Stimulated activated CD8-positive, alpha-beta memory T cell treated with anti-CD3 and anti-CD28 coated beads, Interleukin-2, amount 100 ng/mL, for 1 hour (primary cell): ENCODE data around the gene ABCG1.

ENCODE experiments used
- DNase-seq, 2 donors: peaks; one replicate each; pipeline ENCODE4 v3.0.0-alpha.2; 2020; ENCODE audit warnings: low read depth in 2 of 2

ABCG1 gene

DNA sequence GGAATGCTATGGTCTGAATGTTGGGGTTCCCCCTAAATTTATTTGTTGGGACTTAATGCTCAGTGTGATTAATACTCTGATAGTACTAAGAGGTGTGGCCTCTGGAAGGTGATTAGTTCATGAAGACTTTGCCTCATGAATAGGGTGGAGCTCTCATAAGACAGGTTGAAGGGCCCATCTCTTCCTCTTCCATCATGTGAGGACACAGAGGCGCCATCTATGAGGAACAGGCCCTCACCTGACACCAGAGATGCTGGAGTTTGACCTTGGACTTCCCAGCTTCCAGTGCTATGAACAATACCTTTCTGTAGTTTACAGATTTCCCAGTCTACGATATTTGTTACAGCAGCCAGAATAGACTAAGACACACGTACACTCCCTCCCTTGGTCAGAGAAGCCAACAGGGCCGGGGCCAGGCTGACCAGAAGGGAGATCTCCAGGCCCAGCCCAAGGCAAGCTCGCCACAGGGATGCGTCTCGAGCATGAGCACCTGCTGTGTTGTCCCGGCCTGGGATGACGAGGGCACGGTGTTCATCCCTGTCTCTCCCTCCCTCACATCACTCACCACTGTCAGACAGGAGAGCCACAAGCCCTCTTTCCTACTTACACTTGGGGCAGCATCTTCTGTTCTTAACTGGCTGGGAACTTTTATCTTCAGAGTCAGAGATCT lies 4.7 kb upstream of the ABCG1 start:
- no peak for DNase-seq

DNA sequence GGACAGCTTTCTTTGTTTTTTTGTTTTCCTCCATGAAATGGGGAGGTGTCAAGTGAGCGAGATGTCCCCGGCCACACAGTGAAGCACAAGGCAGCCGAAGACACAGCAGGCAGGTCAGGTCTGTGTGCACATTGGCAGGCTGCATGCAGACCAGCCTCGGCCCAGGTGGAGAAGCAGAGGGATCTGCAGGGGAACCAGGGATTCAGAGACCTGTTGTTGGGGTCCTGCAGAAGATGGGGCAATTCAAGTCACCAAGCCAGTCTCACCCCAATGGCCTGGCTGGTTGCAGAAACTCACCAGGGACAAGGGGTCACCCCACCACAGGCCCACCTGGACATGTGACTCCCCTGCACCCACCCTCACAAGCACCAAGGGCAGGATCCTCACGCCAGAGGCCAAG lies 4.0 kb upstream of the ABCG1 start:
- DNase-seq: no peak

DNA sequence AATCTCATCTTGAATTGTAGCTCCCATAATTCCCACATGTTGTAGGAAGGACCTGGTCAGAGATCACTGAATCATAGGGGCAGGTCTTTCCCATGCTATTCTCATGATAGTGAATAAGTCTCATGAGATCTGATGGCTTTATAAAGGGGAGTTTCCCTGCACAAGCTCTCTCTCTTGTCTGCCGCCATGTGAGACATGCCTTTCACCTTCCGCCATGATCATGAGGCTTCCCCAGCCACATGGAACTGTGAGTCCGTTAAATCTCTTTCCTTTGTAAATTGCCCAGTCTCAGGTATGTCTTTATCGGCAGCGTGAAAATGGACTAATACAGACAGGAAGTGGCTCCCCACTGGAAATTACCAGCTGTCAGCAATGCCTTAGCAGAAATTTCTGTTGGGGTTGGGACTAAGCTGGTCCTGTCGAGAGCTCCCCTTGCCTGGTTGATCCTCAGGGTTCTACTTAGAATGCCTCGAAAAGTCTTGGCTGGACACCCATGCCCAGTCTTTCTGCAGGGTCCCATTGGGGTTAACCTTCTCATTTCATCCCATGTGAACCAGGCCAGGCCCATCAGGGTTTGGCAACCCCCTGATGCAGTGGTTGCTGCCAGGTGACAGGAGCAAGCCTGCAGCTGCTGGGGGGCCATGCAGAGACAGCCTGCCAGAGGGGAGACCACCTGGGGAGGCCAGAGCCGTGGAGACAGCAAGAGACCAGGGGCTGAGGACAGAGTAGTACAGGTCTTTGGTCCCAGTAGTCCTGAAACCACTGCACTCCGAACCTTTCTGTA lies 2.8 kb upstream of the ABCG1 start:
- no peak for DNase-seq

DNA sequence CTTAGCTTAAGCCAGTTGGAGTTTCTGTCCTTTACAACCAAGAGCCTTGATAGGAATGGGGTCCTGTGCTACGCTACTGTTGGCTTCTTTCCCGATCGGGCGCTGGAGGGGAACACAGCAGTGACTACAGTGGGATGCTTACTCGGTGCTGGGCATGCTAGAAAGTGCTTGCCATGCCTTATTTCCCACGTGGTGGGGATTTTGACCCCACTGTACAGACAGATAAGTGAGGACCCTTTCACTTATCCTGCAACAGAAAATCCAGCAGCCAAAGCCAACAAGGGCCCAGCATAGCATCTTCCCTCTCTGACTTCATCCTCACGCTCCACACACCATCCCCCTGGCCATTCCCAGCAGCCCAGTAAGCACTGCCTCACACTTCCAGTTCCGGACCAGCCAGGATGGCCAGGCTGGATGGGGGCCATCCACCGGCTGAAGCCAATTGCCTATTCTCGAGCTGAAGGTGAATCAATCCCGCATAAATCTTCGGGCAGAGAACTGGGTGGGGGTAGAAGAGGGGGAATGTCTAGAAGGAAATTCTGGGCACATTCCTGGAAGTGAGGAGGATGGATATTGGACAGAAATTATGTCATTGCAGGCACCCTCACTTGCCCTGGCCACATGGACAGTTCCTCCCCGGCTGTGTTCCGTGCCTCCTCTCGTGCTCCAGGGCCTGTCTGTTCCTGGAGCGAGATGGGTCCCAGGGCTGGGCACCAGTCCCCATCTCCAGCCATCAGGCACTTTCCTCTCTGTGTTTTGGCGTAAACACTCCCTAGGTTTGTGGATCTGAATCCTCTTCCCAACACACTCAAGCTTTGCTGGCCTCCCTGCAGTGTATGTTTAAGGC lies 2.0 kb upstream of the ABCG1 start:
- no peak for DNase-seq

DNA sequence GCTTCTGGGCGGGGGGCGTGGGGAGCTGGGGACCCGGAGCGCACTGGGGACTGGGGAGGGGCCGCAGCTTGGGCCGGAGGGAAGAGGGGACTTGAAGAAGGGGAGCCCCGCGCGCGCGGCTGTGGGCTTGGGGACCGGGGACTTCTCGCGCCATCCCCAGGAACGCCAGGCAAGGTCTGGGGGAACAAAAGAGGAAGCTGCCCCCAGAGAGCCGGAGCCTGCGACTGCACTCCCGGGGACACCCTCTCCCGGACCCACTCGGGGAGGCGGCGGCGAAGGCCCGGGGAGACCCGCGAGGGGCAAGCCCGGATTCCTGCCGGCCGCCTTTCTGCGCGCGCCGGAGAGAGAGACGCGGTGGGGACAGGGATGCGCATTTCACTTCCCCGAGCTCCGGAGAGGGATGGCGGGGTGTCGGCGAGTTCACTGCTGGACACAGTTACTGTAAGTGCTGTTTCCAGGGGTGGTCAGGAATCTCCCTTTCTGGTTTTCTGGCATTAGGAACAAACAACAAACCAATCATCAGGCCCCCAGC lies 732 bp downstream of the ABCG1 start:
- no peak for DNase-seq

DNA sequence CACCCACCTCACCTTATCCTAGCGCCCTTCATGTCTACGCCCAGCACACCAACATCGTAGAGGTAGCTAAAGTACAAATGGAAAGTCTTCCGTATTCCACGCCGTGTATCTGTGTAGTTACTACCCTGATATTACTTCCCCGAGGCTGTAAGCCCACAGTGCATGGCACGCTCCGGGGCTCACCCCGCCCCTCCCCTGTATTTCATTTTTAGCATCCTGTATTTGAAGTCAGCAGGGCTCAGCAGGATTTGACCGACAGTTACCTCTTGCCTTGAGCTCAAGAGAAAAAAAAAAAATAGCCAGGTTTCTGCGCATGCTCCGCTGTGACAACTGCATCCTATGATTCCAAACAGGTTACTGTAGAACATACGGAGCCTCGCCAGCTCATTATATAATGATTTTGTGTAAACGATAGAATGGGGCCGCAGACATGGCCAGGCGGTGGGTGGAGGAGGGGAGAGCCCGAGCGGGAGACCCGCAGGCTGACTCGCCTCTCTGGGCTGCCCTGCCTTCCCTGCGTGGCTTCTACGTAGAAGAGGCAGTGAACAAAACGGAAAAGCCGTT lies 1.3 kb downstream of the ABCG1 start:
- DNase-seq: no peak

DNA sequence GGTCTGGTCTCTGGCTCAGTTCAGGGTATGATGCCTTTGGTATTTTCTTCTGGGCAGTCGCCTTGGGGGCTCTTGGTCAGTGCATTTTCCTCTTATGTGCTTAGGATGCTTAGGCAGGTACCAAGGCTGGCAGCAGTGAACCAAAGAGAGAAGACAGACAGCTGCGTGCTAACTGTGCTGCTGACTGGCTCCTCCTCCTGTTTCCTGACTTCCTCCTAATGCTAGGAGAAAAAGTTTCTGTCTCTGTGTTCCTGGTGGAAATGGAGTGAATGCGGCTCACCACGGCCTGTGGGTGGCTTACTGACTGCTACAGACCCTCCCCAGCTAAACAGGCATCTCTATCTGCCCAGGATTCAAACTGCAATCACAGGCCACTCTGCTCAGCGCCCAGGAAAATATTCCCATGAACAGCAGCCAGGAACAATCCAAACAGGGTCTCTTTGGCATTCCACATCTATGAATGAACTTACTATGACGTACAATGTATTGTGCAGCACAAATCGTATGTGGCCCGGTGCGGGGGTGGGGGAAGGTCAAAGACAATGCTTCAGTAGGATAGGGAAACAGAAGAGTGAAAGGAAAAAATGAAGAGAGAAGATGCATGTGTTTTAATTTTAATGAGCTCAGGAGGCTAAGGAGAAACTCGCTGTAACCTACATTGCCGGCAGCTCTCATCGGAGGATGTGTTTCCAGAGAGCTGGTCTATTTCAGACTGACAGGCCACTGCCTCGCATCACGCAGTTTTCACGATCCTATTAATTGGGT lies 2.8 kb downstream of the ABCG1 start:
- no peak for DNase-seq

DNA sequence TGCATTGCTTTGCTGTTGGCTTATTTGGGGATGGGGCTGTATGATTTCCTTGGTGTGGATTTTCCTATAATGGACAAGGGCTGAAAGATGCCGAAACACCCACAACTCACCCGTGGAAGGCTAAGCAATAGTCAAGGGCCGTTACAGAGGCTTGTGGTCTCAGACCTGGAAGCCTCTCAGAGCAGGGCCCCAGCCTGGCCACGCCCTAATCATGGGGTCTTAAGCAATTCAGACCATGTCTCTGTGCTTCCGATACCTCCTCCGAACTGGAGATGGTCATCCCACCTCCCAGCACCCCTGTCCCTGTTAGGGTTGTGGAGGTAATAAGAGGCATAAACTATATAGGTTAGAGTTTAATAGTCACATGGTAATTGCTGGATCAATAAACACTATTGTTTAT lies 3.4 kb downstream of the ABCG1 start:
- no peak for DNase-seq

DNA sequence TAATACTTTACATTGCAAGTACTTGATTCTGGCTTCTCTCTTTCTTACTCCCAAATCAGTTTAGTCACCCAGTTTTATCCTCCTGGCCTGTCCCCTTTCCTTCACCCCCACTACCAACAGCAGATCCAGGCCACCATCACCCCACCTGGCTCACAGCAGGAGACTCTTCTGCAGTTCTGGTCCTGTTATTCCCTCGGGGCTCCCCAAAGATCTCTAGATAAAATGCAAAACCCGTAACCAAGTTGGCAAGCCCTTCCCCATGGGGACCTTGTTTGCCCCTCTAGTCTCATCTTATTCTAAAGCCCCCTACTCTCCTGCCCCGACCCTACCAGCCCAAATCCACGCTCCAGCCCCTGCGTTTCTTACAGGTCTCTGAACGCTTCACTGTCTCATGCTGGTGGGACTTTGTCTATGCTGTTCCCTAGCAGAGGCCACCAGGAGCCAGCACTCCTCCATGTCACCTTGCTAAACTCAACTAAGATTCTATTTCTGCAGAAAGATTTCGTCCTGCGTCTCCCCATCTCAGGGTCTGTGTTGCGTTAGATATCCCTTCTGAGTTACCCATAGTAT lies 4.0 kb downstream of the ABCG1 start:
- DNase-seq: no peak

DNA sequence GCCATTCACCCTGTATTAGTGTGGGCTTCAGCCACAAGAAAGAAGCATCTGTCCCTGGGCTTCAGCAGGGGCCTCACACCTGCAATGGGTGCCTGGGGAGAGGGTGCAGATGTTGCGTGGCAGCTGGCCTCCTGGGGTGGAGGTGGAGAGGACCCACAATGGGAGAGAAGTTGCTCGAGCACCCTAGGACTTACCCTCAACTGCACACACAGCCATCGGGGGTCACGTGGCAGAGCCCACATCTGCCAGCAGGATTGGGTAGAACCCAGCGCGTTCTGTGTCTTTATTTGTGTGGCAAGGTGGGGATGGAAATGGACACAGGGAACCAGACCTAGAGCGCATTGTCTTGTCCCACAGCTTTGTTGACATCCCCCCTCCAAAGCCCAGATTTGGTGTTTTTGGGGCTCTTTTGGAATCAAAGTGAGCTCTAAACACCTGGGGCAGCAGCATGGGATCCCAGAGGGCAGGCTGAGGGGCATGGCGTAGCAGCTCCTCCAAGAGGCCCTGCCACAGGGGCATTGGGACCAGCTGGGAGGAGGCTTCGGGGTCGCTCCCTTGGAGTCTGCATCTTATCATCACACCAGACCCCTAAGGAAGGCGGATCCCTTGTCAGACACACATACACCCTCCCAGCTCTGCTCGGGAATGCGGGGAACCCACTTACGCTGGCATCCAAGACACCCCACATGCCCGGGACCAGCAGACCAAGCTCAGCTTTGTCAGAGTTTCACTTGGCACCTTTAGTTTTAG lies 5.1 kb downstream of the ABCG1 start:
- no peak for DNase-seq

DNA sequence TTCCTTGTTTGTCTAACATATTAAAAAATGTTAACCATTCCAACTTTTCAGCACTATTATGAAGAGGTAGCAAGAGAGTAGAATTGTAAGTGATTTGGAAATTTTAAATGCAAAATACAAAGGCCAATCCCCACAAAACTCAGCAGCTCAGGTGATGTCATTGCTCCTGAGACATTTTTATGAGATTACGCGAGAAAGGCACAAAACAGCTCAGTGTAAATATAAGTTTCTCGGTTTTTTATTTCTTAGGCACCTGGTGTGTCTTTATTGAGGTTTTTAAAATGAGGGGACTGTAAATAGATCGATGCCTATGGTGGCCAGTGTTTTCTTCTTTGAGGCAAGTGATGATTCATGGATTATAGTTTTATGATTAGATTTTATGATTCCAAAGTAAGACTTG lies 6.1 kb downstream of the ABCG1 start:
- DNase-seq: no peak

DNA sequence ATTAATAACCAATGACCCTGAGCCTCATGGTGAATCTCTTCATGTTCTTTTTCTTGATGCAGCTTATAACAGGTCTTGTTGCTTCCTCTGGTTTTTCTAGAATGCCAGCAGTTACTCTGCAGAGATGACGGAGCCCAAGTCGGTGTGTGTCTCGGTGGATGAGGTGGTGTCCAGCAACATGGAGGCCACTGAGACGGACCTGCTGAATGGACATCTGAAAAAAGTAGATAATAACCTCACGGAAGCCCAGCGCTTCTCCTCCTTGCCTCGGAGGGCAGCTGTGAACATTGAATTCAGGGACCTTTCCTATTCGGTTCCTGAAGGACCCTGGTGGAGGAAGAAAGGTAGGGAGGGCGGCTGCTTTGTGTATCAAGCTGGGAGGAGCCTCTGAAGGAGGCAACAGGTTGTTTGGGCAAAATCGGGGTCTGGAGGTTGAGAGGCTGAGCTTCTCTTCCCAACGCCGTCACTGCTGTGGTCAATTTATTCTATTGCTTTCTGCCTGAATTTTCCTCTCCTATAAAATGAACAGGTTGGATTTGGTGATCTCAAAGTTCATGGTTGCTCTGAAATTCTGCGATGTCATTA lies 6.7 kb downstream of the ABCG1 start:
- DNase-seq: no peak

DNA sequence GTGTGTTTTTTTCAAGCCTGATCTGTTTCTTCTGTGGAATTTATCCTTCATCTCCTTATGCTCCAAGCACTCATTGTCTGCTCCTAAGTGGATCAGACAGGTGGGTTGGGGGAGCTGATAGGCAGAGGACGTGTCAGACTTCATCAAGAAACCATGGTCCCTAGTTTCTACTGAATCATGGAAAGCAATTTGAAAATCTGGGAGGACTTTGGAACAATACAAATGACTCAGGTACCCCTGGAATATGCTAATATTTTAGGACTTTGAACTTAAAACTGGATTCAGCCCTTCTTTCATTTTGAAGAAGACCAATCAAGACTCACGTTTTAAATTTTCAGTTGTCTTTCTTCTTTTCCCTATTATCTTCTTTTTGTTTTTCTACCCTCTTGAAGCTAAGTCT lies 7.7 kb downstream of the ABCG1 start:
- no peak for DNase-seq

DNA sequence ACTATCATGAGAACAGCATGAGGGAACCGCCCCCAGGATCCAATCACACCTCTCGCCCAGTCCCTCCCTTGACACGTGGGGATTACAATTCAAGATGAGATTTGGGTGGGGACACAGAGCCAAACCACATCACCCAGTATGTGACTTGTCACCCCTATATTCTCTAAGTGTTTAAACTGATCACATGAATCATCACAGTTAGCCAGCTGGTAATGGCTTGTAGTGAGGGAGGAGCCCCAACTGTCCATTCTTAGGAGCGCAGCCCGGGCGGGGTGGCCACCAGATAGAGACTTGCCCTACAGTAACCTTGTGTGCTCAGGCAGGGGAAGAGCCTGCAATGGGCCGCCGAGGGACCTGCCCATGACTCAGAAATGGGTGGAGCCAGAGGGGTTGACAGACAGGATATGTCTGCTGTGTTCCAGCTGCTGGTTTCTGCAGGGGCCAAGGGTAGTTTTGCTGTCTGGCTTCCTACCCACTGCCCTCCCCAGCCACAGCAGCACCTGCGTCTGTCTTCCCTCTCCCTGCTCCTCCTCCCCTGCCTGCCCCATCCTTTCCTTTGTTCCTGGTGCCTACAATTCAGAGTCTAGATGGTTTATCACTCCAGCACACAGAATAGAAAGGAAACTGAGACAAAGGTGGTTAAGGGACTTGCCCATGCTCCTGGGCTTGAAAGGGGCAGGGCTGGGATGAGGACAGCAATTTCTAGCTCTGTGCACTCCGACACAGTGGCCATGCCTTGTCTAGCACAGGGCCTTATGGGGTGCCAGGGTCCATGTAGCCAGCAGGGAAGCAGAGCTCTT lies 9.2 kb downstream of the ABCG1 start:
- peak; percentile 79 for DNase-seq

DNA sequence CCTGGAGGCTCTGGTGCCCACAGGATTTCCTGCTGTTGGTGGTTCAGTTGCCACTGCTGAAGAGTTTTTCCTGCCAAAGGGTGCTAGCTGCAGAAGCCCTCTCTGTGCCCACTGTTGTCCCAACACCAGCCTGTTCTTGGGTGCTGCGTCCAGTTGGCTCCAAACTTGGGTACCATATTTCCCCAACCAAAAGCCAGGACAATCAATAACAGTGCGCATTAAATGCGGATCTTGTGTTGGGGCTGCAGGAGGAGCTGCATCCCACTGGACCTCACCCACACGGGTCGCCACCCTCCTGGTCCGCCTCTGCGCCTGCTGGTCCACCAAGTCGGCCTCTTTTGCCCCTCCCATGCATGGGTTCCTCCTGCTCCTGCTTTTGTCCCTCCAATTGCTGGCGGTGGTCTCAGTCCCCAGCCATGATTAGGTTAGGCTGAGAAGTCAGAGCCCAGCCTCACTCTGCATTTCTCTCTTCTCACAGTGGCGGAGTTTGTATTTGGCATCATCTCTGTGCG lies 9.8 kb downstream of the ABCG1 start:
- no peak for DNase-seq

DNA sequence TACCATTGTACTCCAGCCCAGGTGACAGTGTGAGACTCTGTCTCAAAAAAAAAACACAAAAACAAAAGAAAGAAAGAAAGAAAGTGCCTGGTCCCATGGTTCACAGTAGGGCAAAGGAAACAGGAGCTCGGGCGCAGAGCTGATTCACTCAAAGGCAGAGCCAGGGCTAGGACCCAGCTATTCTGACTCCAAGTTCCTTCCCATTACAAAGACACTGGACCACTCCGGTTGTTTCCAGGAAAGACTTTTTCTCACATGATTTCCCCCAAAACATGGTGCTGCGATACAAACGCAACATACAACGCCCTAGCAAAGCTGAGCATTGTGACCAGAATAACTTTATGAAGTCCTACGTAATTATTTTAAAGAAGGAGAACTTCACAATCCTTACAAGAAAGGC lies 10.7 kb downstream of the ABCG1 start:
- DNase-seq: no peak

DNA sequence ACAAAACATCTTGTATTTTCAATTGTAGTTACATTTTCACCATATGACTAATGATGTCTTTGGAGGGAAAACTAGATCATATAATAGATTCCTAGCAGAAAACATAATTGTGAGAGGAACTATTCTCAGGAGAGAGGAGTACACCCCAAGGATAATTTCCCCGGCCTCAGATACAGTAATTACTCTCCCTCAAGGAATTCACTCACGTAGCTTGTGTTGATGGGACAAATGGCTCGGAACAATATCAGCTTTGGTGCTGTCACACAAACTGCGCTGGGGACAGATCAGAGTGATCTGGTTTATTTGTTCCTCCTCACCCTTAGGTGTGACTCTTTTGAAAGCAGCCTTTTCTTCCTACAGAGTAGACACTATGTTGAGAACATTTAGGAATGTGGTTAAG lies 11.2 kb downstream of the ABCG1 start:
- DNase-seq: no peak

DNA sequence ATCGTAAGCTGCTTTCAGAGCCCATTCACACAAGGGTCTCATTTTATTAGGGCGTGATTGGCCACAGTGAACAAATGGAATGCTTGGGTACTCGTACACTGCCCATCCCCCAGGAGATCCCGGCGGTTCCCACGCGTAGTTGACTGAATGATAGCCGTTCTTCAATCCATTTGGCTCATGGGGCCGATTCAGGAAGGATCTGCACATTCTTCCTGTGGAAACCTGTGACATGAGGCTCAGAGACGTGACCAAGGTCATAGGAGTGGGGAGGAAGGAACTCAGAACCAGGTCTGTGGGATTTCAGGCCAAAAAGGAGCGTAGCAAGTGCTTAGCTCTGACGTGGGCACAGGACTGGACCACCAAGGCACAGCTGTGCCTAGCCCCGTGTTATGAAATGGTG lies 11.7 kb downstream of the ABCG1 start:
- DNase-seq: no peak

DNA sequence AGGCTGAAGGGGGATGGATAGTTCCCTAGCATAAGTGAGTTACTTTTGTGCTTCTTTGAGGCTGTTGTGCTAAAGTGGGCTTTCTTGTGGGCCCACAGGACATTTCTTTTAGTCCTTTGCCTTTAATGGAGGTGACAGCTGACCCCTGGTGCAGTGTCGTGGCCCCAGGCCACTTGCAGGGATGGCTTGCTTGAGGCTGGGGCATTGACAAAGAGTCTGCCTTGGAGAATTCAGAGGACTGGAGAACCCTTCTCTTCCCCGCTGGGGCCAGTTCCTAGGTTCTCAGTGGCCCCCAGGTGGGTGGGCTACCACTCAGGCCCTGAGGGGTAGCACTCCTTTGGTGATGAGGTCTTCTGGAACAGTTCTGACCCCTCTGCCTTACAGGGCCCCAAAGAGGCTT lies 12.8 kb downstream of the ABCG1 start:
- DNase-seq: no peak
